NCI-H2227 (cell line): ENCODE results near the gene KISS1R.

Source experiments
- DNase-seq: peaks from one replicate; lab custom pipeline; 2025; ENCODE audit not compliant: unreplicated experiment; lab: John Stamatoyannopoulos, UW

Gene KISS1R

GRCh38 chr19:966485-967088, 49.5 kb downstream of the KISS1R start:
- DNase-seq = no peak
